SH-SY5Y (cell line): ENCODE results near the gene NCOA1.

Experiments
- GATA2 ChIP-seq: IDR thresholded peaks from 2 replicates; pipeline ENCODE4 v1.6.1; 2011; ENCODE audit warnings: mild to moderate bottlenecking, low read depth, low read length
- GATA3 ChIP-seq: IDR thresholded peaks from 2 replicates; pipeline ENCODE4 v1.6.1; 2011; ENCODE audit warnings: low read depth, mild to moderate bottlenecking, low read length, moderate library complexity

DNA sequence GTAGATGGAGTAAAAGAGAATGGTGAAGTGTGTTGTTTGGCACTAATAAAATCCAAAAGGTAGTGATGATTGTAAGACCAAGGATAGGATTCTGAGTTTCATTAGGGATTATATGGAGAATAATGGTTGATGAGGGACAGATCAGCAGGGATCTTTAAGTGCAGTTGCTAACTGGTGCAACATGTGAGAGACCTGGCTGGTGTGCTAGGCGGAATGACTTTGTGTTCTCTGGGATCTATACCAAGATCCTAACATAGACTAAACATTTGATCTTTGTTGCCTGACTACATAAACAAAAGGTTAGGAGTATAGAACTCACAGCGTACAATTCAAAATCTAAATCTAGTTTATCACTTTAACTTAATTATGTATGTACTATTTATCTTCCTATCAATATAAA is 166.8 kb downstream of the NCOA1 start:
- TF ChIP-seq GATA2 (no peak), GATA3 (no peak)
